NCI-H2196 treated with DMSO at 0.1 percent for 48 hours (cell line): Measurements from ENCODE around the gene KIF11.
"Not testable (repeated sequence)": the region's sequence is repeated elsewhere in the genome, so short reads cannot be mapped to it uniquely, and the experiment has no call there.

Experiments used
- DNase-seq: peaks from one replicate; lab custom pipeline; 2025; ENCODE audit not compliant: unreplicated experiment; lab: John Stamatoyannopoulos, UW

KIF11 gene

DNA sequence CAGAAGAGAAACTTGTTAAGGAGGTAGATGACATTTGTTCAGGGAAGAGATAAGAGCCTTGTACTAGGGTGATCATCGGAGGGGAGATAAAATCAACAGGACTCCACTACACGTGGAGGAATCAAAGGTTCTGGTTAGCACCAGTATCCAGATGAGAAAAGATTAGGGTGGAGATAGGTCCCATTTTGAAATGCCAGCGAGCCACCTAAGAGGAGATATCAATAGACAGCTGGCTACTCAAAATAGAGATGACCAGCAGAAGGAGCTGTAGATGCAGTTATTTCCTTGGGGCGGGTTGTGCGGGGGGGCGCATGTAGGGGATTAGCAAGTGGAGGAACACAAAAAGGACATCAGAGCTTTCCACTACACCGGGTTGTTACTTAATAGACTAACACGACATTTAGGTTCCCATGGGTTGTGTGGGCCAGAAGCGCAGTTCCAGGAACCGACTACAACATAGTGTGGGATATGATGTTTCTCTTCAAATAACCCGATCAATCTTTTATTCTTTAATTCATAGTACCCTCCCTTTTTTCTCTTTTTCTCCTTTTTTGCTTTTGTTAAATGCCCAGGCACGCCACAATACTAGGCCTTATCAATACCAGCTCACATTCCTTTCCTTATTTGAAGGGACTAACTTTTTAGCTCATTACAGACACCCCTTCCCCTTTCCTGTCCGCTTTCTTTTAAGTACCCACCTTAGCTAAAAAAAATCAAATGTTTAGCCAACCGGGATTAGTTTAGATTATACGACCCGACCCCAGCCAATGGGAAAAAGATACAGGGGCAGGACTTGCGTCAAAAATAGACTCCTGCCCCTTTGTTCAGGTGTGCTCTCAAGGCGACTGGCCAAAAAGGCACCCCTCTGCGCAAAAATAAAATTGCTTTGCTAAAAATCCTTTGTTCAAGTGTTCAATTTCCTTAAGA lies 2.0 kb upstream of the KIF11 start:
- DNase-seq = no peak

DNA sequence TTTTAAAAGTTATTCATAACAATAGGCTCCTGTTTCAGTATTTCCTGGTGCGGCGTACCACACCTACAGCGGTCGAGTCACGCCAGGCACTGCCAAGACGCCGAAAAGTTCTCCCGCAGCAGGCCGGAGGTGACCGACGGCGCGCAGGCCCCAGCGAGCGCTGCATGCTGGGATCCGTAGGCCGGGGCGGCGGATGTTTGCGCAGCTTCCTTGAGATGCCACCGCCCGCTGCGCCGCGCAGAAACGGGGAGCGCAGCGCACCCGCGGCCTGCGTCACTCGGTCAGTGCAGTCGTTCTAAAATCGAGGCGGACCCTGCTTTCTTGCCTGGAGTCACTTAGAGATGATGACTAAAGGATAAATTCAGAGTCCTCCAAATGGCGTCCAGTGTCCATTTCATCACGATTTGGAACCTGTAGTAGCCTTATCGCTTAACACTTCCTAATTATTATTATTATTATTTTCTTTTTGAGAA lies 1.3 kb upstream of the KIF11 start:
- DNase-seq = peak; percentile 69

DNA sequence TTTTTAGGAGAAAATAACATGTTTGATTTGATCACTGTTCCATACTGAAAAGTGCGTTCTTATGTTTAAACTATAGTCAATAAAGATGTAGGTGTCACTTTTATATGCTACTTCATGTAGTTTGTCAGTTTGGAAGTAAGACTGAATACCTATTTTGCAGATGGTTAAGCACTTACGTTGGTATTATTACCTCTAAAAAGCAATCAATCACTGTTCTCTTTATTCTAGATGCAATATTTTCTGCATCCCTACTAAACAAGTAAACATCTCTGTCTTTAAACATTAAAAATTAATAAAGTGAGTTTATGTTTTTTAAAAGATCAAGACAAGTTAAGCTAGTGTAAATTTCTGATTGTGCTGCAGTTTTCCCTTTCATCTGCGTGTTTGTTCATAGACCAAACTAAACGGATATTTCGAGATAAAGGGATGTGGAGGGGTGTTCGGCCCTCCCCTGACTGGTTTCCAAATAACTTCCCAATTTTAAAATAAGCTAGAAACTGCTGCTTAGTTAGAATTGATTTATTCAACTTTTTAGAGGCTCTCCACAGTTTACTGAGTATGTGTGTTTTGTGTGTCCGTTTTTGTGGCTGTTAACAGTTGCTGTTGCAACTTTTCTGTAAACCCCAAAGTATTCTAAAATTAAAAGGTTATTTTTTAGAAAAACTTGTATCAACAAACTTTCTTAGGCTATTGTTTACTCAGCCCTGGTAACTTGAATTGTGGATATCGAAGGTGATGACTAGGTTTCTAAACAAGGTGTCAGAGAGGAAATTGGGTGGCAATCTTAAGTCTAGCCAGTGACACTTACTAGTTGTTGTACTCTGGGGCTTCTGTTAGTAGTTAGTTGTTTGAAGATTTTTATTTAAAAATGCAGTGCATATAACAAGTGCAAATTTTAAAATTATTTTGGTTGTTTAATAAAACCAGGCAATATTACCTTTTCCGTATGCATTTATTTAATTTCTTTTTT lies 974 bp downstream of the KIF11 start:
- no peak for DNase-seq

DNA sequence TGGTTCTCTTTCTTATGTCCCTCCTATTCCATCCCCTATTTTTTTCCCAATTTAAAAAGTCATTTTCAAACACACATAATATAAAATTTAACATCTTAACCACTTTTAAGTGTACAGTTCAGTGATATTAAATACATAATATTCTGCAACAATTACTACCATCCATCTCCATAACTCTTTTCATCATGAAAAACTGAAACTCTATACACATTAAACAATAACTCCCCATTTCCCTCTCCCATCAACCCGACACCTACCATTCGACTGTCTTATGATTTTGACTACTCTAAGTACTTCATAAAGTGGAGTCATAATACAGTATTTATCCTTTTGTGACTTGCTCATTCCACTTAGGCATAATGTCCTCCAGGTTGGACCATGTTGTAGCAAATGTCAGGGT lies 2.6 kb downstream of the KIF11 start:
- no peak for DNase-seq

DNA sequence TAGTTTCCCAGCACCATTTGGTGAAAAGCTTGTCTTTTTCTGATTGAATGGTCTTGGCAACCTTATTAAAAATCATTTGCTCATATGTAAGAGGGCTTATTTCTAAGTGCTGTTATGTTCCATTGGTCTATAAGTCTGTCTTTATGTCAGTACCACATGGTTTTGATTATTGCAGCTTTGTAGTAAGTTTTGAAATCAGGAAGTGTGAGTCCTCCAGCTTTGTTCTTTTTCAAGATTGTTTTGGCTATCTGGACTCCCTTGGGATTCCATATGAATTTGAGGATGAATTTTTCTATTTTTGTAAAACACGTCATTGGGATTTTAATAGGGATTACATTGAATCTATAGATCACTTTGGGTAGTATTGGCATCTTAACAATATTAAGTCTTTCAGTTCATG lies 5.4 kb downstream of the KIF11 start:
- no peak for DNase-seq

DNA sequence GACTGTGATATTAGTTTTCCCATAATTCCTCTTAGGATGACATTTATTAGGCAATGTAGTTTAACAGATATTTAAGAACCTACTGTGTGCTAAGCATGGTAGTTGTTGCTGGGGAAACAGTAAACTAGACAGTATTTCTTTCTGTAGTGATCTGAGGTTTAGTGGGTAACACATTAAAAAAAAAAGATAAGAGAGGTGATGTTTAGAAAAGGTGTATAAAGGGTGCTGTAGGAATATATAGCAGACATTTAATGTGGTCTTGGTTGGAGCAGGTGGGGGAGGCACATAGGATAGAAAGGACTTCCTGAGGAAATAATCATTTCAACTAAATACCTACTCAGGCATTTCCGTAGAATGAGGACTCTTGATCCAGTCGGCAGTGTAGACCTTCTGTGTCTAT lies 11.9 kb downstream of the KIF11 start:
- no peak for DNase-seq

DNA sequence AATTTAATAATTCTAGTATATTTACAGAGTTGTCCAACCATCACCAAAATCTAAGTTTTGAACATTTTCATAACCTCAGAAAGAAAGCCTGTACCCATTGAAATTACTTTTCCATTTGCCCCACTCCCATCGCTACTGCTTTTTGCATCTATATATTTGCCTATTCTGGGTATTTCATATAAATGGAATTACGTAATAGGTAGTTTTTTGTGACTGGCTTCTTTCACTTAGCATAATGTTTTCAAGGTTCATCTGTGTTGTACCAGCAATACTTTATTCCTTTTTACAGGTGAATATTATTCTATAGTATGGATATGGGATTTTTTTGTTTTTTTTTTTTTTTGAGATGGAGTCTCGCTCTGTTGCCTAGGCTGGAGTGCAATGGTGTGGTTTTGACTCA lies 22.6 kb downstream of the KIF11 start:
- DNase-seq = no peak

DNA sequence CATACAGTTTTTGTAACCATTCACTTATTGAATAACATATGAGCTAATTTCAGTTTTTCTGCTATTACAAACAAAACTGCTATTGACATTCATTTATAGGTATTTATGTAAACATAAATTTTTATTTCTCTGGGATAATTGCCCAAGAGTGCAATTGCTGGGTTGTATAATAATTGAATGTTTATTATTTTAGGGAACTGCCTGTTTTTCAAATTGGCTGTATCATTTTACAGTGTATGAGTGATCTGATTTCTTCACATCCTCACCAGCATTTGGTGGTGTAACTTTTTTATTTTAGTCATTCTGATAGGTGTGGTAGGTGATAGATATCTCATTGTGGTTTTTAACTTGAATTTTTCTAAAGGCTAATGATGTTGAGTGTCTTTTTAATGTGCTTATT lies 26.4 kb downstream of the KIF11 start:
- no peak for DNase-seq

DNA sequence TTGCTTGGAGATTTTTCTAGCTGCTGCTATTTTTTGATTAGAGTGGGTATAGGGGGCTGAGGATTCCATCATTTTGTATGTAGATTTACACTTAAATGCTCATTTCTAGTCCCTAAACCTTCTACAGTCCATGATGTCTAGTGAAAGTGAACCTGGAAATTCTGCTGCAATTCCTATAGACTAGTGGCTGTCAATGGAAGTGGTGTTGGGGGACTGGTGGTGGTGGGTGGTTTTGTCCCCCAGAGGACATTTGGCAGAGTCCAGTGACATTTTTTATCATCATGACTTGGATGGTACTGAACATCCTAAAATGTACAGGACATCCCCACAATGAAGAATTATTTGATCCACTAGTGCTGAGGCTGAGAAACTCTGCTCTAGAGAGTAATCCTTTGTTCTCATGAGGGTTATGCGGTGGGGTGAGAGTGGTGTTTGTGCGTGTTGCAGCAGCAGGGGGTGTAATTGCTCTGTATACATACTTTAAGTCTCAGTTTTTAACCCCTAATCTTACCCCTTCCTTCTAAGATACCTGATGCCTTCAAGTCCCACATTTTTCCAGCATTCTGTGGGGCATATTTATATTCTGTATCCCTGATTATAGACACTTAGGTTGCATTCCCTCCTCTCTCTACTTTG lies 35.0 kb downstream of the KIF11 start:
- no peak for DNase-seq

DNA sequence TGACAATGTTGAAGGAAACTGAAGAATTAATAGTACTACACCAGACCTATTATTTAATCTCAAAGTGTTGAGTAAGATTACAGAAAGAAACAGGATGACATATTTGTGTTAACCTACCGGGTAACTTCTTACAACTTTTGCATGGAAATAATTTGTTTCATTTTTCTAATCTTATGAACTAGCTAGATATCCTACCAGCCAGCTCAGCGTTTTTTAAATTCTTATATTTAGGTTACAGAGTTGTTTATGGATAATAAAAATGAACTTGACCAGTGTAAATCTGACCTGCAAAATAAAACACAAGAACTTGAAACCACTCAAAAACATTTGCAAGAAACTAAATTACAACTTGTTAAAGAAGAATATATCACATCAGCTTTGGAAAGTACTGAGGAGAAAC lies 37.0 kb downstream of the KIF11 start:
- DNase-seq = no peak

DNA sequence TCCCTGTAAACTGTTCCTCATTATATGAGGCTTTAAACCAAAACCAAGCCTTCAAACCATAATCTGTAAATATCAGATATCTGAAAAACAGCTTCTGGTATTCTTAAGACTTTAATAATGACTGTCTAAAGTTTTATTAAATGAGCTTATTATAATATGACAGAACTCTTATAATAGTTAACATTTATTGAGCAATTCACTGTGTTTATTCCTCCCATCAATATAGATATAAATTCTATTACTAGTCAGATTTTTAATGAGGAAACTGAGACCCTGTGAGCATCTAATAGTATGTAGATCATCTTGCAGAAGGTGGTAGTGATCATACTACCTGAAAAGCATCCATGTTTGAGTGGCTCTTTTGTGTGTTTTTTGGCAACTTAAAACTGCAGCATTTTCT lies 45.1 kb downstream of the KIF11 start:
- no peak for DNase-seq

DNA sequence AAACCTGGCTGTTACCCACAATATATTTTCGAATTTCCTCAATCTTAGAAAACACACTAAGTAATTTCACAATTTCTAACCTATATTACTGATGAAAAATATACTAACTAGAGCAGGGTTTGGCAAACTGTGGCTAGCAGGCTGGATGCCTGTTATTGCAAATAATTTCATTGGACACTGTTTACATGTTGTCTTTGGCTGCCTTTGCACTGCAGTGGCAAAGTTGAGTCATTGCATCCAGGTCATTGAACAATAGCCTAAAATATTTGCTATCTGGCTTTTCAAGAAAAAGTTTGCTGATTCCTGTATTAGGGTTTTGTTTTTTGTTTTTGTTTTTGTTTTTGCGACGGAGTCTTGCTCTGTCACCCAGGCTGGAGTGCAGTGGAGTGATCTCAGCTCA lies 47.2 kb downstream of the KIF11 start:
- no peak for DNase-seq

DNA sequence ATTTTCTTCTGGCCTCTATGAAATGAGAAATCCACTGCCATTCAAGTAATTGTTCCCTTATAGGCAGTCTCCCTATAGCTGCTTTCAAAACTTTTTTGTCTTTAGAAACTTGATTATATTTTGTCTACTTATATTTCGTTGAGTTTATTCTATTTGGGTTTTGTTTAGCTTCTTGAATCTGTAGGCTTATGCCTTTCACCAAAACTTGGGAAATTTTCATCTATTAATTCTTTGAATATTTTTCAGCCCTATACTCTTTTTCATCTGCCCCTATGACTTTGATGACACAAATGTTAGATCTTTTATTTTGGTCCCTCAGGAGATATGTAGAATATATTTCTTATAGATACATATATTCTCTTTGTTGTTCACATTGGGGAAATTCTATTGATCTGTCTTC lies 48.6 kb downstream of the KIF11 start:
- no peak for DNase-seq

DNA sequence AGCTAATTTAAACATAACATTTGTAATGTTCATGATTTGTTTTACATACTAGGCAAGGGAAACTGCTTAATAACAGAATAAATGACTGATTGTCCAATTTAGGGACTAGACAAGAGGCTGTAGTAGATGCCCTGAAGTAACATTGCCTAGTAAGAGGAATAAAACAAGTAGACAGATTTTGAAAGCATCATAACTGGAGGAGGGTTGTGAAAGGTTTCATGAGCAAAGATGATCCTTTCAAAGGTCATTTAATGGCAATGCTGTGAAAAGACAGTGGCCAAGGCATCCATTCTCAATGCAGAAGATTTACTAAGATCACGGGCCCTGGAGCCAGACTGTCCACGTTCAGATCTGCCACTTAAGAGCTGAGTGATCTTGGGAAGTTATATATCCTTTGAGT lies 52.0 kb downstream of the KIF11 start:
- no peak for DNase-seq

DNA sequence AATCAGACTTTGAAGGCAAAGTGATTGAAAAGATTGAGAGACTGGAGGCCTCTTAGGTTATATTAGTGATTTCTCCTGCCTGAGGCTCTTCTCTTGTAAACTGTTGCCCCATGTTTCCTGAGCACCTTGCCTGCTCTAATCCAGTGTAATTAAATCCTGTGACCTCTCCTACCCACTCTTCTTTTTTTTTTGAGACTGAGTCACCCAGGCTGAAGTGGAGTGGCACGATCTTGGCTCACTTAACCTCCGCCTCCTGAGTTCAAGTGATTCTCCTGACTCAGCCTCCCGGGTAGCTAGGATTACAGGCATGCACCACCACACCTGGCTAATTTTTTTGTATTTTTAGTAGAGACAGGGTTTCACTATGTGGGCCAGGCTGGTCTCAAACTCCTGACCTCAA lies 57.9 kb downstream of the KIF11 start:
- DNase-seq = not testable (repeated sequence)

DNA sequence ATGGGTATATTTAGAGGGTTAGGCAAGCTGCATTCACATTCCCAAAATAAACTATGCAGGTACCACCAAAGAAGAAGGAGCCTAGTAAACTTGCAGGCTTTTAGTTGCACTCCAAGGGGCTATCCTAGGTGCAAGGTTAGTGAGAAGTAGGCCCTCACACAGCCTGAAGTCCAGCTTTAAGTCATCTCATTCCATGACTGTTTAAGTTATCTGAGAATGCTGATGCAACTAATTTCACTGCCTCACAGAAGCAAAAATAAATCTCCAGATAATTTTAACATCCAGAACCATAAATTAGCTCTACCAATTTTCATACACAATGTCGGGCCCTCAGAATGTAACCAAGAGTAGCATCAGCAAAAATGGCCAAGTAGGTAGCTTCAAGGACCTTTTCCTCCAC lies 62.5 kb downstream of the KIF11 start:
- no peak for DNase-seq

DNA sequence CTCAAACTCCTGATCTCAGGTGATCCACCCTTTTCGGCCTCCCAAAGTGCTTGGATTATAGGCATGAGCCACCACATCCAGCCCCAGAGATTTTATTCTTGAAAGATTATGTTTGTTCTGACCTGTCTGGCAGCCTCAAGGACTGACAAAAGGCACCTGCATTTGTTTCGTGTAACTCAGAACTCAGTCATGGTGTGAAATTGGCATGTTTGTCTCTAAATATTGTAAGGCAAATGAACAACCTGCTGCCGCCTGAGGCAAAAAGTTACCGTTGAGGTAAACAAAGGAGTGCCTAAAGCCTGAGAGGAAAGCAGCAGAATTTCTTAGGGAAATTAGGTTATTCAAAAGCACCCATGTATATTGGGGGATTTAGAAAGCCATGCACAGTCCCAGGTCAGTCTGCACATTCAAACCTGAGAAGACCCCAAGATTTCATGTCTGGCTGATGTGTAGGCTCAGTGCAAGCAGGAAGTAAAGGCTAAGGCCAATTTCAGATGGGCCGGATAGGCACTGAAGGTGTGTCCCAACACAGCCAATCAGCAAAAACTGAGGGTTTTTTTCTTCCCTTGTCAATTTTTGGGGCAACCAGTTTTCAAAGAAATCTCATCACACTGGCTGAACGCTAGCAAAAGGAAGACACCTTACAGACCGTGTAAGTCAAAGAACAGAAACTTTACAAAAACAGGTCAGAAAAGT lies 63.5 kb downstream of the KIF11 start:
- DNase-seq = no peak

DNA sequence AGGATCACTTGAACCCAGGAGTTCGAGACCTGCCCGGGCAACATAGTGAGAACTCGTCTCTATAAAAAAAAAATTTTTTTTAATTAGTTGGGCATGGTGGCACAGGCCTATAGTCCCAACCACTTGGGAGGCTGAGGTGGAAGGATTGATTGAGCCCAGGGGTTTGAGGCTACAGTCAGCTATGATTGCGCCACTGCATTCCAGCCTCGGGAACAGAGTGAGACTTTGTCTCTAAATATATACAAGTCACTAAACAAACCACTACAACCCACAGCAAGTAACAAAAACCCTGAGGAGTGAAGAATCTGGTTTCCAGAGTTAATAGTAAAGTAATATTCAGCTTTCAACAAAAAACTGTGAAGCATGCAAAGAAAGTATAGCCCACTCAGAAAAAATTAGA lies 64.1 kb downstream of the KIF11 start:
- no peak for DNase-seq

DNA sequence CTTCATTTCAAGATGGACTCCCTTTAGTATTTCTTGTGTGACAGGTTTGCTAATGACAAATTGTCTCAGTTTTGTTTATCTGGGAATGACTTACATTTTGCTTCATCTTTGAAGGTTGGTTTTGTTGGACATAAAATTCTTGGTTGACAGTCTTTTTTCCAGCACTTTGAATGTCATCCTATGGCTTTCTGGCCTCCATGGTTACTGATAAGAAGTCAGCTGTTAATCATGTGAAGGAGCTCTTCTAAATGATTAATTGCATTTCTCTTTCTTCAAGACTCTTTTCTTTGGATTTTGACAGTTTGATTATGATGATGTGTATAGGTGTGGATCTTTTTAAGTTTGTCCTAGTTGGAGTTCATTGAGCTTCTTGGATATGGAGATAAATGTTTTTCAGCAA lies 69.9 kb downstream of the KIF11 start:
- DNase-seq = no peak

DNA sequence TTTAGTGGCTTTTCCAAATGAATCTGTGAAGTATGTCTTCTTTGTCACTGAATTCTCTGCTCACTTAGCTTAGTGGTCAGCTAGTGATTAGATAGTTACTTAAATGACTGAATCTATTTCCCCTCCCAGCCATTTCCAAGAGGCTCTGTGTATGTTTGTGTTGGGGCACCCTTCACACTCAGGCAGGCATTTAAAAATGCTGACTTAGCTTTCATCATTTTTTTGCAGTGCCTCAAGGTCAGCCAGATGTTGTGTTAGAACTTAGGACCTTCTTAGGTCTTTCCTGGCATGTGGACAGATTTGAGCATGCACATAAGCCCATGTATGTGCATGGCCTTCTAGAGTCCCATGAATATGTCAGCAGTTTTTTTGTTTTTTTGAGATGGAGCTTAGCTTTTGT lies 71.4 kb downstream of the KIF11 start:
- no peak for DNase-seq

DNA sequence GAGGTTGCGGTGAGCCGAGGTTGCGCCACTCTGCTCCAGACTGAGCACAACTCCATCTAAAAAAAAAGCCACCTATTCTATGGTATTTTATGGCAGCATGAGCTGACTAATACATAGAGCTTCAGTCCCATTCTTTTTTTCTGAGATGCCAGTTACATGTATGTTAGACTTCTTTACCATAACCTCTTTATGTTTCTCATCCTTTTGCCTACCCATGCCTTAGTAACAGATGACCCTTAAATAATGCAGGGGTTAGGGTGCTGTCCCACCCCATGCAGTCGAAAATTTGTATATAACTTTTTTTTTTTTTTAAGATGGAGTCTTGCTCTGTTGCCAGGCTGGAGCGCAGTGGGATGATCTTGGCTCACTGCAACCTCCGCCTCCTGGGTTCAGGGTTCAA lies 74.1 kb downstream of the KIF11 start:
- no peak for DNase-seq
